Dendritic cell treated with granulocyte-macrophage colony-stimulating factor and Interleukin-4, amounts not matched to agents 40 ng/mL and 50 ng/mL, for 4 days (primary cell): ENCODE results near the gene NME4.

Experiments used
- H3K27ac Mint-ChIP-seq: one replicate; pipeline ENCODE4 v1.8.0; 2022; ENCODE audit warnings: mild to moderate bottlenecking, mixed read lengths
- H3K27me3 Mint-ChIP-seq: one replicate; pipeline ENCODE4 v1.8.0; 2022; ENCODE audit warnings: mild to moderate bottlenecking, mixed read lengths
- H3K36me3 Mint-ChIP-seq: one replicate; pipeline ENCODE4 v1.8.0; 2022; ENCODE audit warnings: low read depth, mixed read lengths
- H3K4me1 Mint-ChIP-seq: one replicate; pipeline ENCODE4 v1.8.0; 2022; ENCODE audit warnings: low read depth, mixed read lengths
- H3K4me3 Mint-ChIP-seq: one replicate; pipeline ENCODE4 v1.8.0; 2022; ENCODE audit warnings: mild to moderate bottlenecking, moderate library complexity, mixed read lengths
- H3K9me3 Mint-ChIP-seq: one replicate; pipeline ENCODE4 v1.8.0; 2022; ENCODE audit warnings: mixed read lengths
- intact Hi-C: fragments of 100-400 bp; cut with micrococcal nuclease; formaldehyde crosslinking; loops from one replicate; pipeline ENCODE4 v1.15.0; 2022

Gene NME4

DNA sequence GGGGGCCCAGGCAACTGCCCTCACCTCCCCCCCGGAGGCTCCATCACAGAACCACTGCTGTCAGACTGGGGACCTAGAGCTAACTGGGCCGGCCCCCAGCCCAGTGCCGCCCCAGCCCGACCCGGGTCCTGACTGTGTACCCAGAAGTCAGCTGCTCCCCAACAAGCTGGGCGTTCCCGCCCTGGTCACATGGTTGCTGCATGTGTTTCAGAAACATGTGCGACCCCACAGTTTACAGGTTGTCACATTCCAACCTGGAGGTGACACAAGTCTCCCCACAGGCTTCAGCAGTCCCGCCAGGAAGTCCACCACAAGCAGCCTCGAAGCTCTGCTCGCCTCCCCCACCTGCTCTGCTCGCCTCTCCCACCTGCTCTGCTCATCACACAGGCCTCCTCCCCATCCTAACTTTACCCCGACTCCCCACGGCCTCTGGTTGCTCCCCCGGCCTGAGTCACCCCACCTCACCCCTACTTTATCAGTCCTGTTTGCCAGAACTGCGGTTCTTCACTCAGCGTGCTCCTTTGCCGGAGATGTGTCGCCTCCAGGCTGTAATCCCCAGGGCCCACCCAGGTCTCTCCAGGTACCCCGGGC, 27.6 kb upstream of the NME4 start:
- Mint-ChIP-seq H3K27me3 (peaks cover 2% of the 10 kb centered on the region), H3K27ac (peak overlapping the region; percentile 83), H3K9me3 (no peaks in the 10 kb centered on the region), H3K36me3 (peaks cover 71% of the 10 kb centered on the region), H3K4me3 (peak overlapping the region; percentile 72), H3K4me1 (peaks cover 41% of the 10 kb centered on the region)
- intact Hi-C loops = no loop called here

DNA sequence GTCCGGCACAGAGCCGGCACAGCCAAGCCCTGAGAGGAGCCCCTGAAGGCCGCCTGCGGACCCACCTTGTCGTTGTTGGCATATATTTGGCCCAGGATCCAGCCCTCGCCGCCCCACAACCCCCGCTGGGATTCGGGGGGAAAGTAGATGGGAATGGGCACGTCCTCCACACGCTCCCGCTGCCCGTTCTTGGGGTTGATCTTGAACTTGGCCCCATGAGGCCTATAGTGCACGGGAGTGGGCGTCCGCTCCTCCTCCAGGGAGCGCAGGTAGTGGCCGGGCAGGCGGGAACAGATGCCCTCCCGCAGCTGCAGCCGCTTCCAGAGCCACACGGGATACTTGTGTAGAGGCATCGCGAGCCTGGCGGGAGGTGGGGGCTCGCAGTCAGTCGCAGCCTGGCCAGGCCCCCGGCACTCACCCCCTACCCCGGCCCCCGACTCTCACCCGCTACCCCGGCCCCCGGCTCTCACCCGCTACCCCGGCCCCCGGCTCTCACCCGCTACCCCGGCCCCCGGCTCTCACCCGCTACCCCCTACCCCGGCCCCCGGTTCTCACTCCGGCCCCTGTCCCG, 27.0 kb upstream of the NME4 start:
- H3K27ac Mint-ChIP-seq = peak overlapping the region; percentile 83
- no peaks in the 10 kb centered on the region for H3K27me3 Mint-ChIP-seq
- peaks cover 77% of the 10 kb centered on the region for H3K36me3 Mint-ChIP-seq
- peak overlapping the region; percentile 72 for H3K4me3 Mint-ChIP-seq
- H3K4me1 Mint-ChIP-seq = peaks cover 35% of the 10 kb centered on the region
- no peaks in the 10 kb centered on the region for H3K9me3 Mint-ChIP-seq
- intact Hi-C loops = no loop called here

DNA sequence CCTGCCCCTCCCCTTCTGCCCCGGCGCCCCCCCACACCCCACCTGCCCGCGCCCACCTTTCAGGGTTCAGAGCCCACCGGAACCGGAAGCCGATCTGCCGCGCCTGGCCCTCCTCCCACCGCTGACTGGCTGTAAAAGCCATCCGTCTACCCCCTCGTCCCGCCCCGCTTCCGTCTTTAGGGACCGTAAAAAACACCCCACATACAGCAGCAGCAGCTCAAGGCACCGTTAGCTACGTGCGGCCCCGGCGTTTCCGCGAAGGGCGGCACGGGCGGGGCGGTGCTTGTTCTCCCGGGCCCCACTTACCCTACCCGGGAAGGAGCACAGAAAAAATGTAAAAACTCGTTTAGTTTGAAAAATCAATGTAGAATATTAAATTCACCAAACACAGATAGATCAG, 26.6 kb upstream of the NME4 start, which contains the start of gene MRPL28:
TSS of gene MRPL28 (minus strand) at position 96 of the 400 bp plus-strand sequence. CDS start 320 bp downstream, outside the sequence.
- Mint-ChIP-seq H3K36me3 (peaks cover 82% of the 10 kb centered on the region), H3K27me3 (no peaks in the 10 kb centered on the region), H3K4me1 (peaks cover 35% of the 10 kb centered on the region), H3K9me3 (no peaks in the 10 kb centered on the region), H3K4me3 (peak within 1 kb of the TSS; percentile 84), H3K27ac (peak within 1 kb of the TSS; percentile 83)
- intact Hi-C loops = no loop called here

DNA sequence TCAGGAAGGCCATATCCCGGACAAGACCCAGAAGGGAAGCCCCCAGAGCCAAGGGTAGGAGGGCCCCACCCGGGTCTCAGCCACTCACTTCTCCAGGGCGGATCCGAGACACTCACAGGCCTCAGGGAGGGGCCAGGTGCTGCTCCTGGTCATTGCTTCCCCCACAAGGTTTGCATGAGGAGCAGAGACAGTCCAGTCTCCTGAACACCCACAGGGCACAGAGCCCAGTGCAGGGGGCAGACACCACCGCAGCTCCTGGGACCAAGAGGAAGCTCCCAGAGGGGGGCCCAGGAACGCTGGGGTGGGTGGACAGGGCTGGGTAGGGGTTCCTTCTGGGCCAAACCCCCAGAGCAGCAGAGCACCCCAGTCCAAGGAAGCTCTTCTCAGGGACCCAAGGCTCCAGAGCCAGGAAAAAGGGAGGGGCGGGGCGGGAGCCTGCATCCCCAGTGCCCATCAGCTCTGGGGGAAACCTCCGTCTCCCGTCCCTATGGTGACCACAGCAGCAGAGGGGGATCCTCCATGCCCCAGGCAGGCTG, 26.0 kb upstream of the NME4 start:
- H3K27ac Mint-ChIP-seq = peak overlapping the region; percentile 83
- H3K4me1 Mint-ChIP-seq = peaks cover 35% of the 10 kb centered on the region
- no peak overlapping the region for H3K4me3 Mint-ChIP-seq
- no peaks in the 10 kb centered on the region for H3K9me3 Mint-ChIP-seq
- H3K36me3 Mint-ChIP-seq = peaks cover 88% of the 10 kb centered on the region
- intact Hi-C loops = no loop called here
- no peaks in the 10 kb centered on the region for H3K27me3 Mint-ChIP-seq

DNA sequence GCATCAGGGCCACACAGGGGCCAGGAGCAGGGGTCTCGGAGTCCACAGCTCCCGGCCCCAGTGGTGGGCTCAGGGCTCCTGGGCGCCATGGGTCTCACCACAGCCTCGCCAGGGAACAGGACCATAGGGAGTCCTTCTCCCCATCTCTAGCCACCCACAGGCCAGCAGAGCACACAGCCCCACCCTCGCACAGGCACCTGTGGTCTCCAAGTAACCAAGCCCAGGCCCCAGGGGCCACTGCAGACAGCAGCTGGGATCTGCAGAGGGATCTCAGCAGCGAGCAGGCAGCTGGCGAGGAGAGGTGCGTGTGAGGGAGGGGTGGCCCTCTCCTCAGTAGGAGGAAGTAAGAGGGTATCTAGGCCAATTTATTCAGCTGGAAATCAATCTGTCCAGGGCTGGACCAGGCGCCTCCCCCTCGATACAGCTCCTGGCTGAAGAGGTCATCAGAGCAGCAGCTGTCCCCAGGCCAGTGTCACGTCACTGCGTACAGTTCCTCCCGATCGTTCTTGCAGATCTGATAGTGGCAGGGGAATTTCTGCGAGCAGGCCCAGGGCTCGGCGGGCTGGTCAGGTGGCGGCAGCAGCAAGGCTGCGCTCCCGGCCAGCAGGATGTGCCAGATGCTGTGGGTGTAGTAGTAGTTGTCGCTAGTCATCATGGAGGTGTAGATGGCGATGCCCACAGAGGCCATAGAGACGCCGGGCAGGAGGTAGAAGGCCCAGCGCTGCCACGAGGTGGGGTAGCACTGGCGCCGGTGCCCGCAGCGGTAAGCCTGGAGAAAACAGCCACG, 25.3 kb upstream of the NME4 start:
- intact Hi-C loops = no loop called here
- Mint-ChIP-seq H3K27me3 (no peaks in the 10 kb centered on the region), H3K9me3 (no peaks in the 10 kb centered on the region), H3K4me1 (peaks cover 35% of the 10 kb centered on the region), H3K27ac (peak overlapping the region; percentile 83), H3K4me3 (no peak overlapping the region), H3K36me3 (peaks cover 90% of the 10 kb centered on the region)

DNA sequence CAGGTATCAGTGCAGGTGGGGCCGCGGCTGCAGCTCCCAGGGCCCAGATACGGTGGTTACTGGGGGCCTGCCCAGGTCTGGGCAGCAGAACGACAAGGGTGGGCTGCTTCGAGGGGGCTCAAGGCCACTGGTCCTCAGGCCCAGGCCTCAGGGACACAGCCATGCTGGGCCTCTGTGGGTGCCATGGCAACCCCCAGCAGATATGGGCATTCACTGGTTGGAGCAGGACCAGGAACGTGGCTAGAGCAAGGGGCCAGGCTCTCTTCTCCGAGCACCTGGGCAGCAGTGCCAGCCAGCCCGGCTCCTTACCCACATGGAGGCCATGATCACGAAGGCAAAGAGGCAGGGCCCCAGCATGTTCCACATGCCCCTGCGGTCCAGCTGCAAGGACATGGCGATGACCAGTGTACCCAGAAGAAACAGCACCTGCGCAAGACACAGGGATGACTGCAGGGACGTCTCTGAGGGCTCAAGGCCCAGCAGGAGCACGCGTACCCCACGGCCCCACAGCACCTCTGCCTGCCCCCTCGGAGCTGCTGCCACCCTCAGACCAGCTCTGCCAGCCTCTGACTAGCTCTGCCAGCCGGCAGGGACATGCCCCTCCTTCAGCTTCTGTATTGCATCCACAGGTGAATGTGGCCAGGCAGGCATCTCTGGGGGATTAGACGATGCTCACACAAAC, 24.6 kb upstream of the NME4 start:
- Mint-ChIP-seq H3K27me3 (no peaks in the 10 kb centered on the region), H3K4me3 (no peak overlapping the region), H3K4me1 (peaks cover 35% of the 10 kb centered on the region), H3K36me3 (peaks cover 90% of the 10 kb centered on the region), H3K27ac (peak overlapping the region; percentile 12), H3K9me3 (no peaks in the 10 kb centered on the region)
- intact Hi-C loops = no loop called here

DNA sequence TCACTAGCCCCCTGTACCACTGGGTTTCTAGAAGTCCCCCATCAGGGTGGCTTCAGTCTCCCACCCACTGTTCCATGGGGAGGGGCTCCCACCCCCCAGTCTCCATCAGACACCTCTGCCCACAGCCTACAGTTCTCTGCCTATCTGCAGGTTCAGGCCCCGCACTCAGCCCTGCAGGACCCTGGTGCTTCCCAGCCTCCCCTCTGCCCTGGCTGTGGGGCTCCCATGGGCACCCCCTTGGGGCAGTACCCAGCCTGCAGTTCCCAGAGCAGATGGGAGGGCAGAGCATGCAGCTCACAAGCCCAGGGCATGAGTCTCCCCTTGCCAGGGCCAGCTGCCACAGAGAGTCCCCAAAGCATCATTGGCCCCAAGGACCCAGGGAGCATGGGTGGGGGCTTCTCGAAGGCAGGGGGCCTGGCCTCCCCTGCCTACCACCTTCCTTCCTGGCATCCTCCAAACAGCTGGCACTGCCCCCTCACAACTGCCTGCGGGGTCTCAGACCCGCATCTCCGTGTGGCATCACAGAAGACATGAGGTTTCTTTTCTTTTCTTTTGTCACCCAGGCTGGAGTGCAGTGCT, 23.9 kb upstream of the NME4 start:
- Mint-ChIP-seq H3K27ac (peak overlapping the region; percentile 12), H3K4me3 (no peak overlapping the region), H3K36me3 (peaks cover 87% of the 10 kb centered on the region), H3K9me3 (no peaks in the 10 kb centered on the region), H3K27me3 (no peaks in the 10 kb centered on the region), H3K4me1 (peaks cover 35% of the 10 kb centered on the region)
- intact Hi-C loops = no loop called here

DNA sequence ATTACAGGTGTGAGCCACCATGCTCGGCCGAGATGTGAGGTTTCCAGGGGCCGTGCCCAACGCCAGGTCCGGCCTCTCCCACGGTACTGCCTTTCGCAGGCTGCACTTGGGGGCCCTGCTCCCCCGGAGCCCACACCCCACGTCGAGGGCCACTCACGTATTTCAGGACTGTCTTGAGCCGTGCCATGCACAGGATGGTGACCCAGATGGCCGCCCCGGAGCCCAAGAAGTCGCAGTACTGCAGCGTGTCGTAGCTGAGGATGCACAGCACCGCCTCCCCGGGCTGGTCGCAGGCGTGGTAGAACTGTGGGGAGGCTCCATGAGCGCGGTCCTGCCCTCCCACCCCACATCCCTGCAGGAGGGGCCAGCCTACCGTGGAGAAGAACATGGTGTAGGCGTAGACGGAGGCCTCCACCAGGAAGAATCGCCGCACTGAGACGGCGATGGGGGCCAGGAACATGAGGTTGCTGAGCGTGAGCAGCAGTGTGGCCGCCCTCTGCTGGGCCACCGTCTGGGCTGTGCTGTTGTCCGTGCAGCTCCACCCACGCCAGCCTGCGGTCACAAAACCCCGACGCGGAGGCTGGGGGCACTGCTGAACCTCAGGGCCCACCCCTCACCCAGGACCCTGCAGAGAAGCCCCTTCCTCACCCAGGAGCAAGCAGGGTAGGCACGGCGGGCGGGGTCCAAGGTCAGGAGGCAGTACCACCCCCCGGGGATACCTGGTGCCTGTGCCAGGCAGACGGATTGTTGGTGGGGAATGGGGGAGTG, 23.0 kb upstream of the NME4 start:
- Mint-ChIP-seq H3K27me3 (no peaks in the 10 kb centered on the region), H3K4me3 (no peak overlapping the region), H3K4me1 (peaks cover 32% of the 10 kb centered on the region), H3K27ac (no peak overlapping the region), H3K36me3 (peaks cover 78% of the 10 kb centered on the region), H3K9me3 (no peaks in the 10 kb centered on the region)
- intact Hi-C loops = no loop called here

DNA sequence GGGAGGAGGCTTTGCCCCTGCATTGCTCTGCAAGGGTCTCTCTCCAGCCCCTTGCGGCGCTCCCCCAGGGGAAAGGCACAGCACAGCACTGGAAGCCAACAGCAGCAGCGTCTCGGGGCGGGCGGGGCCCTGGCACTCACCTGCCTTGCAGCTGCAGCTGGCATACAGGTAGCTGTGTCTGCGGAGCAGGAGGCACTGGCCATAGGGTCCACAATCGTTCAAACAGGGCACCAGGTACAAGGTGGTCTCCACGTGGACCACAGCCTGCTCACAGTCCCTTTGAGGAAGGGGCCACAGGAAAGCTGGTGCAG, 22.4 kb upstream of the NME4 start:
- Mint-ChIP-seq H3K27me3 (no peaks in the 10 kb centered on the region), H3K27ac (no peak overlapping the region), H3K4me1 (peaks cover 30% of the 10 kb centered on the region), H3K4me3 (no peak overlapping the region), H3K9me3 (no peaks in the 10 kb centered on the region), H3K36me3 (peaks cover 73% of the 10 kb centered on the region)
- intact Hi-C loops = no loop called here

DNA sequence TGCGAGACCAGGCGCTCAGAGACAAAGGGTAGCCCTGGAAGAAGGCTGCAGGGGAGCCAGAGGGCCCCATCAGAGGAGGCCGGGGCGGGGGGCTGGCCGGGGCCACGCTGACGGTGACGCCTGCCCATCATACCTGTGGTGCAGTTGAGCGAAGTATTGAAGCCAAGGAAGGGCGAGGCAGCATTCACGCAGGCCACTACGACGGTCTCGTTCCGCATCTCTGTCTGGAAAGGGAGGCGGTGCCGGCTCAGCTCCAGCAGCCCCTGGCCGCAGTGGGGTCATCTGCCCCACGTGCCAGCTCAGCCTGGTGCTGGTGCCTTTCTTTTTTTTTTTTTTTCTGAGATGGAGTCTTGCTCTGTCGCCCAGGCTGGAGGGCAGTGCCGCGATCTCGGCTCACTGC, 21.8 kb upstream of the NME4 start:
- H3K4me3 Mint-ChIP-seq = no peak overlapping the region
- H3K4me1 Mint-ChIP-seq = peaks cover 31% of the 10 kb centered on the region
- intact Hi-C loops = no loop called here
- H3K9me3 Mint-ChIP-seq = no peaks in the 10 kb centered on the region
- H3K27me3 Mint-ChIP-seq = no peaks in the 10 kb centered on the region
- H3K27ac Mint-ChIP-seq = no peak overlapping the region
- H3K36me3 Mint-ChIP-seq = peaks cover 76% of the 10 kb centered on the region

DNA sequence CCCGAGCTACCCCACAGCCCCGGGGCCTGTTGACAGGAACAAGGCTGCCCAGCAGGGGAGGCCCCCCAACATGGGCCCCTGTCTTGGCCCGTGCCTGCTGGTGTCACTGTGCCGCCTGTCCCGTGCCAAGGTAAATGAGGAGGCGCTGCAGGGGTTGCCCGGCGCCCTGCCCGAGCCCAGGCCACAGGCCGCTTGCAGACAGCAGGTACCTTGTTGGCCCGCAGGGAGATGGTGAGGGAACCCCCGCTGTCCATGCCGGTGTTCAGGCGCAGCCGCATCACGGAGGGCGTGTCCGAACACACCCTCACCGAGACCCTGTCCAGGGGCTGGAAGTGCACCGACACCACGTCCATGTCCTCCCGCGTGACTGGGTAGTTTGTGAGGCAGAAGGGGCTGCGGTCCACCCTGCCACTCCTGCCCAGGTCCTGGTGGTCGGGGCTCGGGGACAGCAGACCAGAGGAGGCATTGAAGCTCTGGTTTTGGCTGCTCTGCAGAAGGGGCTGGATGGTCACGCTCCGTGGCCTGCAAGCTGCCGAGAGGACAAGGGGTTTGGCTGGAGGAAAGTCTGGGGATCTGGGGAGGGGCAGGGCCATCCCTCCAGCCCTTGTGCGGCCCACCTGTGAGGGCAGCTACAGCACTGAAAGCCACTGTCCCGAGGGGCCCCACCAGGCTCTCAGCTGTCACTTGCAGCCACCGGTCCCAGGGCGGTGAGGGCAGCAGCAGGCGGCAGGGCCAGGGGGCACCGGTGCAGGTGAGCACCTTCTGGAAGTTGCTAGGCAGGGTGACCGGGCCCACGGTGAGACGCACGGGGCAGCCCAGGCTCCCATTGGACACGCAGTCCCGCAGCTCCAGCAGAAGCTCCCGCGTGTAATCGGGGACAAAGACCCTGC, 20.8 kb upstream of the NME4 start:
- intact Hi-C loops = no loop called here
- no peaks in the 10 kb centered on the region for H3K9me3 Mint-ChIP-seq

DNA sequence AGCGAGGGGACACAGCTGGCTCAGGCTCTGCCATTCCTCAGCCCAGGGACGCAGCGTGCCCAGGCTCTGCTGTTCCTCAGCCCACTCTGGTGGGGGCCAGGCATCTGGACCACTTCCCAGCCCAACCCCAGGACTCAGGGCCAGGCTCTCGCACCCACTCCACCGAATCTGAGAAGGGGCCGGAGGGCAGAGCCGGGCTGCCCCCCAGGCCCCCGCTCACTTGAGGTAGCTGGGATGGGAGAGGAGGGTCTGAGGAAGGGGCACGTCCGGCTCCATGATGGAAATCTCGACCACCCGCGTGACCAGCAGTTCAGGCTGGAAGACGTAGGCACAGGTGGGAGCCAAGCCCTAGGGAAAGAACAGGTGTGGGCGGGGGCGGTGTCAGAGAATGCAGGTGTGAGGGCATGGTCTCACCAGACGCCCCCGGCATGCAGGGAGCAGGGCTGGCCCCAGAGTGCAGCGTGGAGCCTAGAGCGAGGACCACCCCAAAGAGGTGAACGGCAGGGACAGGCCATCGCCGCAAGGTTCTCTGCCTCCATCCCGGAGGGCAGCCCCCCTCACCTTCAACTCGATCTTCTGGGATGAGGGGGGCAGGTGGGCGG, 20.1 kb upstream of the NME4 start:
- no peak overlapping the region for H3K4me3 Mint-ChIP-seq
- H3K36me3 Mint-ChIP-seq = peaks cover 67% of the 10 kb centered on the region
- peaks cover 19% of the 10 kb centered on the region for H3K4me1 Mint-ChIP-seq
- no peaks in the 10 kb centered on the region for H3K9me3 Mint-ChIP-seq
- no peaks in the 10 kb centered on the region for H3K27me3 Mint-ChIP-seq
- intact Hi-C loops = no loop called here
- H3K27ac Mint-ChIP-seq = no peak overlapping the region

More for the DNA sequence above, 20.8 kb upstream of the NME4 start:
- peaks cover 73% of the 10 kb centered on the region for H3K36me3 Mint-ChIP-seq
- H3K27ac Mint-ChIP-seq = no peak overlapping the region
- no peaks in the 10 kb centered on the region for H3K27me3 Mint-ChIP-seq
- no peak overlapping the region for H3K4me3 Mint-ChIP-seq
- peaks cover 26% of the 10 kb centered on the region for H3K4me1 Mint-ChIP-seq
